Calu3 (cell line): ENCODE measurements around the gene ABHD17B. TPM values are rescaled to one million over a fixed set of nuclear protein-coding genes. Genes with fewer than 3 reads are reported as not detected.
"Not testable (repeated sequence)": the region's sequence is repeated elsewhere in the genome, so short reads cannot be mapped to it uniquely, and the experiment has no call there.

Experiments
- BruUV-seq: library from RNA; stranded (reverse); fragments of 400-500 nt; replicated peaks from 2 replicates; lab custom pipeline; 2021; lab: Mats Ljungman, UMichigan
- CTCF ChIA-PET: fragments of 300-600 bp; sonication (Branson Sonifier 250); formaldehyde crosslinking; loops from one replicate; lab custom pipeline; 2022; ENCODE audit warnings: antibody characterized with exemption; lab: Charles Lee
- DNase-seq: peaks from one replicate; pipeline ENCODE4 v3.0.0; 2022
- H3K27ac Mint-ChIP-seq: one replicate; pipeline ENCODE4 v1.8.0; 2022; ENCODE audit warnings: mixed read lengths; ENCODE audit not compliant: unreplicated experiment
- H3K27me3 Mint-ChIP-seq: one replicate; pipeline ENCODE4 v1.8.0; 2022; ENCODE audit warnings: mixed read lengths; ENCODE audit not compliant: unreplicated experiment
- H3K36me3 Mint-ChIP-seq: one replicate; pipeline ENCODE4 v1.8.0; 2022; ENCODE audit warnings: mild to moderate bottlenecking, moderate library complexity, mixed read lengths; ENCODE audit not compliant: insufficient read depth, unreplicated experiment
- H3K4me1 Mint-ChIP-seq: one replicate; pipeline ENCODE4 v1.8.0; 2022; ENCODE audit warnings: mild to moderate bottlenecking, low read depth, mixed read lengths; ENCODE audit not compliant: unreplicated experiment
- H3K4me3 Mint-ChIP-seq: one replicate; pipeline ENCODE4 v1.8.0; 2022; ENCODE audit warnings: mild to moderate bottlenecking, low read depth, moderate library complexity, mixed read lengths; ENCODE audit not compliant: unreplicated experiment
- H3K9me3 Mint-ChIP-seq: one replicate; pipeline ENCODE4 v1.8.0; 2022; ENCODE audit warnings: low read depth, mixed read lengths; ENCODE audit not compliant: unreplicated experiment
- intact Hi-C: fragments of 100-400 bp; cut with micrococcal nuclease; formaldehyde crosslinking; loops from one replicate; pipeline ENCODE4 v1.10.0; 2022; ENCODE audit not compliant: unreplicated experiment
- total RNA-seq: library from RNA; stranded (reverse); gene quantifications from 2 replicates; pipeline ENCODE4 v1.2.3, GENCODE V29; 2022
- TF ChIP-seq, protein P1 (sequence below): fragments of 200-600 bp; IDR thresholded peaks from one replicate; pipeline ENCODE4 v1.8.0; 2022; ENCODE audit warnings: antibody characterized with exemption; ENCODE audit not compliant: unreplicated experiment

Gene ABHD17B
- total RNA-seq, 1 experiment from 2014 or later, result 16.5 TPM

DNA sequence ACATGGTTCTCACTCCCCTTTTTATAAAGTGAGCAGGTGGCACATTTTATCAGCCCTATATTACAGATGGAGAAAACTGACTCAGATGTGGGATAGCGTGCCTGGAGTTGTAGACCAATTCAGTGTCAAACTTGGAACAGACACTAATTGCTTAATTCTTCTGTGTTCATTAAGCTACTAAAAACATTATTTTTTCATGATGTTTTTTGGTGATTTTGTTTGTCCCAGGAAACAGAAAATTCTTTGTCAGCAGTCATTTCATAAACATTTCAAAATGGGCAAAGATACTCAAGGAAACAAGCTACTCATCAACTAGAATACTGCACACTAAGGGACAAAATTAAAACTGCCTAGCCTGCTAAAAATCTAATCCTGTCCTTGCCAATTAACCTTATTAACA is 2.2 kb downstream of the ABHD17B start:
- Mint-ChIP-seq H3K9me3 (no peaks in the 10 kb centered on the region), H3K27ac (peak overlapping the region; percentile 68), H3K4me3 (peak overlapping the region; percentile 88), H3K4me1 (peaks cover 10% of the 10 kb centered on the region), H3K36me3 (peaks cover 45% of the 10 kb centered on the region), H3K27me3 (no peaks in the 10 kb centered on the region)
- BruUV-seq, result TSS peak; percentile 32
- TF ChIP-seq, protein P1, sequence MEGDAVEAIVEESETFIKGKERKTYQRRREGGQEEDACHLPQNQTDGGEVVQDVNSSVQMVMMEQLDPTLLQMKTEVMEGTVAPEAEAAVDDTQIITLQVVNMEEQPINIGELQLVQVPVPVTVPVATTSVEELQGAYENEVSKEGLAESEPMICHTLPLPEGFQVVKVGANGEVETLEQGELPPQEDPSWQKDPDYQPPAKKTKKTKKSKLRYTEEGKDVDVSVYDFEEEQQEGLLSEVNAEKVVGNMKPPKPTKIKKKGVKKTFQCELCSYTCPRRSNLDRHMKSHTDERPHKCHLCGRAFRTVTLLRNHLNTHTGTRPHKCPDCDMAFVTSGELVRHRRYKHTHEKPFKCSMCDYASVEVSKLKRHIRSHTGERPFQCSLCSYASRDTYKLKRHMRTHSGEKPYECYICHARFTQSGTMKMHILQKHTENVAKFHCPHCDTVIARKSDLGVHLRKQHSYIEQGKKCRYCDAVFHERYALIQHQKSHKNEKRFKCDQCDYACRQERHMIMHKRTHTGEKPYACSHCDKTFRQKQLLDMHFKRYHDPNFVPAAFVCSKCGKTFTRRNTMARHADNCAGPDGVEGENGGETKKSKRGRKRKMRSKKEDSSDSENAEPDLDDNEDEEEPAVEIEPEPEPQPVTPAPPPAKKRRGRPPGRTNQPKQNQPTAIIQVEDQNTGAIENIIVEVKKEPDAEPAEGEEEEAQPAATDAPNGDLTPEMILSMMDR, result no peak
- DNase-seq, result no peak
- intact Hi-C loops, result no loop called here
- CTCF ChIA-PET, result interaction anchor here (1.0 kb wide), 1 partner anchor 102 kb away, joined by 3 read pairs; no protein-coding TSS in a partner anchor

GRCh38 chr9:71904076-71904475 is 6.9 kb downstream of the ABHD17B start:
- H3K4me1 Mint-ChIP-seq, result peaks cover 30% of the 10 kb centered on the region
- TF ChIP-seq, protein P1, result no peak
- no peaks in the 10 kb centered on the region for H3K9me3 Mint-ChIP-seq
- intact Hi-C loops, result no loop called here
- H3K27me3 Mint-ChIP-seq, result no peaks in the 10 kb centered on the region
- H3K27ac Mint-ChIP-seq, result no peak overlapping the region
- no TSS peak for BruUV-seq
- peaks cover 5% of the 10 kb centered on the region for H3K36me3 Mint-ChIP-seq
- no peak for DNase-seq
- CTCF ChIA-PET, result no interaction called here
- H3K4me3 Mint-ChIP-seq, result no peak overlapping the region

GRCh38 chr9:71901695-71902597 is 9.0 kb downstream of the ABHD17B start:
- H3K4me1 Mint-ChIP-seq, result peaks cover 30% of the 10 kb centered on the region
- no peak overlapping the region for H3K4me3 Mint-ChIP-seq
- TF ChIP-seq, protein P1, result no peak
- H3K9me3 Mint-ChIP-seq, result no peaks in the 10 kb centered on the region
- CTCF ChIA-PET, result no interaction called here
- peak overlapping the region; percentile 16 for H3K27ac Mint-ChIP-seq
- DNase-seq, result no peak
- H3K36me3 Mint-ChIP-seq, result peaks cover 5% of the 10 kb centered on the region
- no TSS peak for BruUV-seq
- intact Hi-C loops, result no loop called here
- no peaks in the 10 kb centered on the region for H3K27me3 Mint-ChIP-seq

GRCh38 chr9:71898756-71899155 is 12.2 kb downstream of the ABHD17B start:
- H3K27ac Mint-ChIP-seq, intact Hi-C loops, BruUV-seq, H3K4me3 Mint-ChIP-seq, CTCF ChIA-PET, H3K9me3 Mint-ChIP-seq, H3K27me3 Mint-ChIP-seq, DNase-seq, H3K36me3 Mint-ChIP-seq: not testable (repeated sequence)
- peaks cover 19% of the 10 kb centered on the region for H3K4me1 Mint-ChIP-seq

DNA sequence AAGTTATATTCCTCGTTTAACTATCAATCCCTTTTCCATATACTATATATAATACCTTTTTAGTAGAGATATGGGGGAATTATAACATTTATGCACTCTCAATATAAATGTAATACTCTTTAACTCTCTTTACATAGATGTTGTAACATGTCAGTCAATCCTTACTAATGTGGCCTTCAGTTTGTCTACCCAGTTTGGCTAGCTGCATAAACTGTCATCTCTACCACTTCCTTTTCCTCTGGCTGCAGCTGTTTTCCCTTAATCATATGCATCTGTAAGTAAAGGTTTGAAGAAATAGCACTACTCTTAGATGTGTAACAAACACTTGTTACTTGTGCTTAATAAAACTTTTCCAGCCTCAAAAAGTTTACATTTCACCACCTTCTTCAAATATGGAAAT is 13.4 kb downstream of the ABHD17B start:
- Mint-ChIP-seq H3K27ac (no peak overlapping the region), H3K27me3 (no peaks in the 10 kb centered on the region), H3K36me3 (no peaks in the 10 kb centered on the region), H3K4me1 (peaks cover 14% of the 10 kb centered on the region), H3K4me3 (no peak overlapping the region), H3K9me3 (no peaks in the 10 kb centered on the region)
- no TSS peak for BruUV-seq
- intact Hi-C loops, result no loop called here
- DNase-seq, result no peak
- CTCF ChIA-PET, result no interaction called here
- TF ChIP-seq, protein P1, result no peak
